Activated CD4-positive, alpha-beta T cell treated with anti-CD3 and anti-CD28 coated beads for 36 hours (primary cell): ENCODE results near the gene CFAP90. TPM values are rescaled to one million over a fixed set of nuclear protein-coding genes. Genes with fewer than 3 reads are reported as not detected.

ENCODE experiments used
- ATAC-seq: fragments of 200-7000 bp; cut with Tn5 transposase; one replicate; pipeline ENCODE4 v1.10.0; 2021; ENCODE audit warnings: mild to moderate bottlenecking, moderate library complexity
- CTCF ChIA-PET: fragments of 350-600 bp; sonication (Branson Sonifier 250); formaldehyde crosslinking; loops from one replicate; lab custom pipeline; 2021; ENCODE audit warnings: antibody characterized with exemption; lab: Charles Lee
- POLR2A ChIA-PET: fragments of 350-600 bp; sonication (Branson Sonifier 250); formaldehyde crosslinking; loops from one replicate; lab custom pipeline; 2021; ENCODE audit warnings: antibody characterized with exemption, inconsistent platforms; lab: Charles Lee
- DNase-seq: peaks from one replicate; pipeline ENCODE4 v3.0.0-alpha.2; 2020
- H3K27ac Mint-ChIP-seq: one replicate; pipeline ENCODE4 v1.8.0; 2021; ENCODE audit warnings: mixed read lengths
- H3K27me3 Mint-ChIP-seq: one replicate; pipeline ENCODE4 v1.8.0; 2021; ENCODE audit warnings: mixed read lengths
- H3K36me3 Mint-ChIP-seq: one replicate; pipeline ENCODE4 v1.8.0; 2021; ENCODE audit warnings: low read depth, mixed read lengths
- H3K4me1 Mint-ChIP-seq: one replicate; pipeline ENCODE4 v1.8.0; 2021; ENCODE audit warnings: mixed read lengths
- H3K4me3 Mint-ChIP-seq: one replicate; pipeline ENCODE4 v1.8.0; 2021; ENCODE audit warnings: mild to moderate bottlenecking, moderate library complexity, mixed read lengths
- H3K9me3 Mint-ChIP-seq: one replicate; pipeline ENCODE4 v1.8.0; 2021; ENCODE audit warnings: low read depth, mixed read lengths
- intact Hi-C, 2 experiments: fragments of 100-400 bp; cut with DNase I in 1 of 2; cut with micrococcal nuclease in 1 of 2; formaldehyde crosslinking; loops; one replicate each; pipeline versions ENCODE4 v1.14.2 to v1.15.1; 2022 to 2024; cut with DNase I, micrococcal nuclease
- total RNA-seq, 2 experiments: library from RNA; stranded (reverse); gene quantifications; one replicate each; pipeline ENCODE4 v1.2.3, GENCODE V29; 2021

CFAP90 gene
- total RNA-seq, 2 experiments from 2014 or later = not detected

- ChIA-PET CTCF (interaction anchor here (0.5 kb wide), 1 partner anchor 1259 kb away, joined by 4 read pairs; no protein-coding TSS in a partner anchor), POLR2A (interaction anchor here (0.7 to 1.0 kb wide), 2 partner anchors 18 to 59 kb away, joined by 3 read pairs; partner anchors contain the start of genes FASTKD3 and MTRR)
- Mint-ChIP-seq H3K4me1 (peaks cover 18% of the 10 kb centered on the region), H3K9me3 (peaks cover 2% of the 10 kb centered on the region), H3K36me3 (no peaks in the 10 kb centered on the region), H3K27ac (no peak overlapping the region), H3K4me3 (peak overlapping the region; percentile 61), H3K27me3 (peaks cover 16% of the 10 kb centered on the region)
- no peak for ATAC-seq
- DNase-seq = no peak
- intact Hi-C loops = loop anchor here in 1 of 2 experiments (2.0 kb wide), 1 partner anchor 18 kb away; the partner anchor contains the start of genes FASTKD3 and MTRR
These were observed 283 bp upstream of the CFAP90 start for GRCh38 chr5:7851240-7851592.

DNA sequence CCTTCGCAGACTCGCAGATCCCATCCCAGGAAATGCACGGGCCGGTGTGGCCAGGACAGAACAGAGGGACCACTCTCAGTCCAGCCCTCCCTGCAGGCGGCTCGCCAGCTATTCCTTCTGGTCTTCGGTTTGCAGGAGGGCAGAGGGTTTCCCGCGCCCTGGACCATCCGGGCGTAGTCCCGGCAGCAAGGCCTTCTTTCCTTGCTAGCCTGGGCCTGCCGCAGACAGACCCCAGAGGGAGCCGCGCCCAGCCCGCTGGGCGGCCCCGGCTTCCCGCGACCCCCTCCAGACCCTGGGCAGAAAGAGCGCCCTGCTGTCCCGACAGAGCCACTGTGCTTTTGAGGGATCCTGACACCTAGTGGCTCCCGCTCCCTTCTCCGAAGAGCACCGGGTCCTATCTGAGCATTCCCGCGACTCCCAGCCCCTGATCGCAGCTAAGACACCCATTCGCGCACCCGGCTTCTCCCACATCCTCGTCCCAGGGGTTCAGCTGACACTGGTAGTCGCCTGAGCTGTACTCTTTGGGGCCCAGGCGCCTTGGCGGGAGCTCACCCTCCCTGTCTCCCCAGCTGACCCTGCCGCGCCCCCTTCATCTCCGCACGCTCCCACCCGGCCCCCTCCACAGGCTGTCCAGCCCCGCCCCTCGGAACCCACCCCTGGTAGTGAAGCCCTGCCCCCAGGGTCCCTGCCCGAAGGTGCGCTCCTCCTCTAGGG lies 1.1 kb downstream of the CFAP90 start:
- Mint-ChIP-seq H3K9me3 (peaks cover 2% of the 10 kb centered on the region), H3K36me3 (no peaks in the 10 kb centered on the region), H3K27ac (no peak overlapping the region), H3K4me1 (peaks cover 18% of the 10 kb centered on the region), H3K27me3 (peaks cover 17% of the 10 kb centered on the region), H3K4me3 (peak overlapping the region; percentile 66)
- peak; percentile 25 for DNase-seq
- peak; percentile 14 for ATAC-seq
- ChIA-PET CTCF (interaction anchor here (0.6 to 0.9 kb wide), 2 partner anchors 10 kb away, joined by 3 read pairs; no protein-coding TSS in a partner anchor), POLR2A (no interaction called here)
- intact Hi-C loops = loop anchor here in 1 of 2 experiments (2.0 kb wide), 1 partner anchor 19 kb away; the partner anchor contains the start of genes FASTKD3 and MTRR

- intact Hi-C loops = no loop called here
- DNase-seq (no peak), ATAC-seq (no peak)
- H3K27ac Mint-ChIP-seq = no peak overlapping the region
- H3K9me3 Mint-ChIP-seq = peaks cover 2% of the 10 kb centered on the region
- H3K4me3 Mint-ChIP-seq = no peak overlapping the region
- H3K27me3 Mint-ChIP-seq = peaks cover 25% of the 10 kb centered on the region
- ChIA-PET CTCF (no interaction called here), POLR2A (no interaction called here)
- H3K4me1 Mint-ChIP-seq = peaks cover 18% of the 10 kb centered on the region
- no peaks in the 10 kb centered on the region for H3K36me3 Mint-ChIP-seq
These were observed 2.6 kb downstream of the CFAP90 start for GRCh38 chr5:7848296-7848695.

DNA sequence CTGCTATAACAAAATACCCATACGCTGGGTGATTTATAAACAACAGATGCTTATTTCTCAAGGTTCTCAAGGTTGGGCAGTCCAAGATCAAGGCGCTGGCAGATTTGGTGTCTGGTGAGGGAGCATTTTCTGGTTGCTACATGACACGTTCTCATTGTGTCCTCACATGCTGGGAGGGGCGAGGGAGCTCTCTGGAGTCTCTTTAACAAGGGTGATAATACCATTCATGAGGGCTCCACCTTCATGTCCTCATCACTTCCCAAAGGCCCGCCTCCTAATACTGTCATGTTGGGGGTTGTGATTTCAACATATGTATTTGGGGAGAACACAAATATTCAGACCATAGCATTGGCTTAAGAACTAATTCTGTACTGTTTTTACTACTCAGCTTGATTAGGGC lies 4.6 kb downstream of the CFAP90 start:
- Mint-ChIP-seq H3K27ac (no peak overlapping the region), H3K9me3 (no peaks in the 10 kb centered on the region), H3K36me3 (no peaks in the 10 kb centered on the region), H3K4me1 (peaks cover 8% of the 10 kb centered on the region), H3K27me3 (peaks cover 29% of the 10 kb centered on the region), H3K4me3 (no peak overlapping the region)
- intact Hi-C loops = no loop called here
- ATAC-seq (no peak), DNase-seq (no peak)
- ChIA-PET POLR2A (no interaction called here), CTCF (no interaction called here)

- no peak for DNase-seq
- no peak overlapping the region for H3K4me3 Mint-ChIP-seq
- H3K4me1 Mint-ChIP-seq = peaks cover 5% of the 10 kb centered on the region
- peaks cover 34% of the 10 kb centered on the region for H3K27me3 Mint-ChIP-seq
- no peak overlapping the region for H3K27ac Mint-ChIP-seq
- no peaks in the 10 kb centered on the region for H3K9me3 Mint-ChIP-seq
- no peaks in the 10 kb centered on the region for H3K36me3 Mint-ChIP-seq
- ATAC-seq = no peak
- intact Hi-C loops = no loop called here
- ChIA-PET POLR2A (no interaction called here), CTCF (interaction anchor here (0.5 kb wide), 1 partner anchor 1043 kb away, joined by 3 read pairs; no protein-coding TSS in a partner anchor)
These were observed 5.4 kb downstream of the CFAP90 start for GRCh38 chr5:7845557-7845956.

GRCh38 chr5:7844901-7845300 lies 6.0 kb downstream of the CFAP90 start:
- POLR2A ChIA-PET = no interaction called here
- H3K4me1 Mint-ChIP-seq = peaks cover 1% of the 10 kb centered on the region
- no peak for DNase-seq
- intact Hi-C loops = no loop called here
- H3K27ac Mint-ChIP-seq = no peak overlapping the region
- no peaks in the 10 kb centered on the region for H3K9me3 Mint-ChIP-seq
- H3K36me3 Mint-ChIP-seq = no peaks in the 10 kb centered on the region
- no peak for ATAC-seq
- no peak overlapping the region for H3K4me3 Mint-ChIP-seq
- CTCF ChIA-PET = no interaction called here
- H3K27me3 Mint-ChIP-seq = peaks cover 33% of the 10 kb centered on the region

DNA sequence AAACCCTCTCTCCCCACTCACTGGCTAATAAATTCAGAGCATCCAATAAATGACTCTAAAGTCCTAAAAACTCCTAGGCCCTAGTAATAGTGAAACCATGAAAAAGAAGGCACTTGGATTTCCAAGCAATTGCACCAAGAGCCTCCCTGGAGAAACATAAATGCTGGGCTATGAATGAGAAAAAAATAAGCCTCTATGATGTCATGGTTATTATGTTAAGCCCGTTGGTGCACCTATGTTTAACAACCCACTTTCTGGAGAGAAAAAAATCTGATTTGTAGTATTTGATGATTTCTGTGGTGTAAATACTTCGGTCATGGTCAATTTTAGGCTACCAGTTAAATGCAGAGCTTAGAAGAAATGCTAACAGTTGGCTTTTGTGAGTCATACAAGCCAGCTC lies 8.4 kb downstream of the CFAP90 start:
- no peaks in the 10 kb centered on the region for H3K36me3 Mint-ChIP-seq
- H3K9me3 Mint-ChIP-seq = no peaks in the 10 kb centered on the region
- H3K4me1 Mint-ChIP-seq = no peaks in the 10 kb centered on the region
- H3K27me3 Mint-ChIP-seq = peaks cover 23% of the 10 kb centered on the region
- no peak overlapping the region for H3K4me3 Mint-ChIP-seq
- no peak overlapping the region for H3K27ac Mint-ChIP-seq
- DNase-seq (no peak), ATAC-seq (no peak)
- intact Hi-C loops = no loop called here
- ChIA-PET POLR2A (no interaction called here), CTCF (no interaction called here)

GRCh38 chr5:7837403-7837802 lies 13.5 kb downstream of the CFAP90 start:
- H3K27ac Mint-ChIP-seq = no peak overlapping the region
- H3K36me3 Mint-ChIP-seq = no peaks in the 10 kb centered on the region
- H3K4me1 Mint-ChIP-seq = no peaks in the 10 kb centered on the region
- peaks cover 15% of the 10 kb centered on the region for H3K27me3 Mint-ChIP-seq
- ATAC-seq (no peak), DNase-seq (no peak)
- intact Hi-C loops = no loop called here
- CTCF ChIA-PET = no interaction called here
- no peak overlapping the region for H3K4me3 Mint-ChIP-seq
- no peaks in the 10 kb centered on the region for H3K9me3 Mint-ChIP-seq
- POLR2A ChIA-PET = no interaction called here

DNA sequence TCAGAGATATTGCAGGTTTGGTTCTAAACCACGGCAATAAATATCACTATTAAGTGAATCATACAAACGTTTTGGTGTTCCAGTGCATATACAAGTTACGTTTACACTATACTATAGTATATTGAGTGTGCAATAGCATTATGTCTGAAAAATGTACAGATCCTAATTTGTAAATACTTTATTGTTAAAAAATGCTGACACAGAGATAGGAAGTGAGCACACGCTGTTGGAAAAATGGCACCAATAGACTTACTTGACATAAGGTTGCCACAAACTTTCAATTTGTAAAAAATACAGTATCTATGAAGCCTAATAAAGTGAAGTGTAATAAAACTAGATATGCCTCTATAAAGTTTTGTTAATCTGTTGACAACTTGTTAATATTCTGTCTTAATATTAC lies 16.0 kb downstream of the CFAP90 start:
- no peak for ATAC-seq
- Mint-ChIP-seq H3K27me3 (peaks cover 9% of the 10 kb centered on the region), H3K9me3 (no peaks in the 10 kb centered on the region), H3K4me3 (no peak overlapping the region), H3K36me3 (no peaks in the 10 kb centered on the region), H3K27ac (no peak overlapping the region), H3K4me1 (no peaks in the 10 kb centered on the region)
- intact Hi-C loops = no loop called here
- no peak for DNase-seq
- CTCF ChIA-PET = interaction anchor here (1.2 kb wide), 1 partner anchor 9 kb away, joined by 3 read pairs; no protein-coding TSS in a partner anchor
- POLR2A ChIA-PET = no interaction called here

DNA sequence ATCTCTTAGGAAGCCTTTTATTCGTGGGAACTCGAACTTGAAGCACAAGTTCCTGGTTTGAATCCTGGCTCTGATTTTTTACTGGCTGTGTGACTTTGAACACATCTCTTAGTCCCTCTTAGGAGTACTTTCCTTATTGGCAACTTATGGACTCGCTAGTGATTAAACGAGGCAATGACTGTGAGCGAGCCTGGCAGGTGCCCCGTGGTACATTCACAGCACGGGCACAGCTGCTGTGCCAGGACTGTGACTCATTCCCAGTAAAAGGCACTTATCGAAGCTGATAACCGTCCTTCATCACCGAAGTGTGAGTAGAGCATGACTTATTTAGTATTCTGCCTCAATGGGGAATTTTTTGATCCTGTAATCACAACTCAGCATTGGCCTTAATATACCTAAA lies 22.7 kb downstream of the CFAP90 start:
- intact Hi-C loops = no loop called here
- ATAC-seq = no peak
- no peak for DNase-seq
- ChIA-PET POLR2A (no interaction called here), CTCF (no interaction called here)
- Mint-ChIP-seq H3K27ac (no peak overlapping the region), H3K4me1 (no peaks in the 10 kb centered on the region), H3K27me3 (peaks cover 22% of the 10 kb centered on the region), H3K36me3 (no peaks in the 10 kb centered on the region), H3K9me3 (no peaks in the 10 kb centered on the region), H3K4me3 (no peak overlapping the region)

DNA sequence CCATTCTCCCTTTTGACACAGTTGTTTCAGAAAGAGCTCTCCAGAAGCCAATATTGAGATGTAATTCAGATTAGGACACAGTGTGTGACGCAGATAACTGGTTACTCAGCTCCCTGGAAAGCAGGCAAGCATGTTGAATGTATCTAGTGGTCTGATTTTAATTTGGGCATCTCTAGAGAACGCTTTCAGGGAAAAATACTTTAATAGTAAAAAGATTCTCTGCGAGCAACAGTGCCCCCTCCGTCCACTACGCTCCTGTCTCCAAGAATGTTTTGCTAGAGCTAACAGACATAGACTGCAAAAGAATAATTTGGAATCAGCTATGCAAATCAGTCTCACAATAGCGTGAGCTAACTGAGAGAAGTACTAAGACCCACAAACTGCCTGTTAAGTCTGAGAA lies 23.3 kb downstream of the CFAP90 start:
- CTCF ChIA-PET = no interaction called here
- DNase-seq (no peak), ATAC-seq (no peak)
- H3K4me3 Mint-ChIP-seq = no peak overlapping the region
- H3K27ac Mint-ChIP-seq = no peak overlapping the region
- intact Hi-C loops = no loop called here
- H3K36me3 Mint-ChIP-seq = no peaks in the 10 kb centered on the region
- POLR2A ChIA-PET = no interaction called here
- H3K27me3 Mint-ChIP-seq = peaks cover 28% of the 10 kb centered on the region
- H3K9me3 Mint-ChIP-seq = no peaks in the 10 kb centered on the region
- H3K4me1 Mint-ChIP-seq = no peaks in the 10 kb centered on the region

GRCh38 chr5:7825630-7826029 lies 25.3 kb downstream of the CFAP90 start:
- POLR2A ChIA-PET = no interaction called here
- Mint-ChIP-seq H3K4me1 (no peaks in the 10 kb centered on the region), H3K4me3 (no peak overlapping the region), H3K36me3 (no peaks in the 10 kb centered on the region), H3K27ac (no peak overlapping the region), H3K9me3 (no peaks in the 10 kb centered on the region), H3K27me3 (peaks cover 32% of the 10 kb centered on the region)
- CTCF ChIA-PET = no interaction called here
- ATAC-seq = no peak
- DNase-seq = no peak
- intact Hi-C loops = no loop called here
